IMR-90 (cell line): ENCODE results near the gene ARMC5. TPM values are rescaled to one million over a fixed set of nuclear protein-coding genes. Genes with fewer than 3 reads are reported as not detected.
A peak's percentile ranks its signal among the peaks of the same experiment; 100 is the strongest.

Source experiments
- ATAC-seq: fragments of 200-7000 bp; cut with Tn5 transposase; 2 replicates; pipeline ENCODE4 v1.9.1; 2020; ENCODE audit warnings: low read depth, mild to moderate bottlenecking, moderate library complexity
- BruUV-seq: library from RNA; stranded (reverse); fragments of 400-500 nt; replicated peaks from 2 replicates; lab custom pipeline; 2021; lab: Mats Ljungman, UMichigan
- CTCF ChIA-PET: fragments of 300-600 bp; formaldehyde crosslinking; extraction: SDS; loops from one replicate; lab custom pipeline; 2021; ENCODE audit warnings: antibody characterized with exemption; lab: Yijun Ruan, JAX
- POLR2A ChIA-PET: fragments of 300-600 bp; sonication (Branson Sonifier 250); formaldehyde crosslinking; loops from one replicate; lab custom pipeline; 2022; ENCODE audit warnings: antibody characterized with exemption; ENCODE audit not compliant: unreplicated experiment; lab: Charles Lee
- DNase-seq: peaks from one replicate; pipeline ENCODE4 v3.0.0; 2013
- H2AFZ ChIP-seq: replicated peaks from 2 replicates; pipeline ENCODE3; 2013; ENCODE audit warnings: low read length, mild to moderate bottlenecking; ENCODE audit not compliant: poor library complexity
- H2AK5ac ChIP-seq: 2 replicates; pipeline ENCODE4 v1.6.1; 2013; ENCODE audit warnings: low read depth, low read length, inconsistent platforms
- H2AK9ac ChIP-seq: replicated peaks from 2 replicates; pipeline ENCODE3; 2013; ENCODE audit warnings: mild to moderate bottlenecking, low read depth, low read length, moderate library complexity; ENCODE audit not compliant: poor library complexity
- H2BK120ac ChIP-seq: 2 replicates; pipeline ENCODE4 v1.6.1; 2013; ENCODE audit warnings: low read depth, low read length, inconsistent platforms
- H2BK15ac ChIP-seq: 3 replicates; pipeline ENCODE4 v1.6.1; 2013; ENCODE audit warnings: low read depth, low read length, inconsistent platforms
- H2BK20ac ChIP-seq: 2 replicates; pipeline ENCODE4 v1.6.1; 2013; ENCODE audit warnings: low read depth, mild to moderate bottlenecking, inconsistent platforms, low read length, moderate library complexity
- H2BK5ac ChIP-seq: 2 replicates; pipeline ENCODE4 v1.6.1; 2013; ENCODE audit warnings: mild to moderate bottlenecking, low read depth, low read length, inconsistent platforms; ENCODE audit not compliant: poor library complexity, severe bottlenecking
- H3K14ac ChIP-seq: replicated peaks from 2 replicates; pipeline ENCODE4 v1.6.1; 2013; ENCODE audit warnings: low read depth, low read length, inconsistent platforms
- H3K18ac ChIP-seq: 2 replicates; pipeline ENCODE4 v1.6.1; 2013; ENCODE audit warnings: low read depth, low read length, control low read depth
- H3K23ac ChIP-seq: 2 replicates; pipeline ENCODE4 v1.6.1; 2013; ENCODE audit warnings: low read depth, low read length, inconsistent platforms
- H3K27ac ChIP-seq: 2 replicates; pipeline ENCODE4 v1.5.1; 2013; ENCODE audit warnings: mild to moderate bottlenecking, control low read depth, low read length; ENCODE audit not compliant: insufficient read depth
- H3K27me3 ChIP-seq: 2 replicates; pipeline ENCODE4 v1.6.1; 2013; ENCODE audit warnings: low read length; ENCODE audit not compliant: control insufficient read depth, insufficient read depth
- H3K36me3 ChIP-seq: 2 replicates; pipeline ENCODE4 v1.6.1; 2013; ENCODE audit warnings: low read length, mixed read lengths; ENCODE audit not compliant: control insufficient read depth, insufficient read depth
- H3K4ac ChIP-seq: 2 replicates; pipeline ENCODE4 v1.6.1; 2013; ENCODE audit warnings: low read depth, low read length, inconsistent platforms
- H3K4me1 ChIP-seq: 2 replicates; pipeline ENCODE4 v1.6.1; 2013; ENCODE audit warnings: low read length, mixed read lengths; ENCODE audit not compliant: control insufficient read depth, insufficient read depth
- H3K4me2 ChIP-seq: 2 replicates; pipeline ENCODE4 v1.6.1; 2013; ENCODE audit warnings: low read depth, mild to moderate bottlenecking, control low read depth, low read length, moderate library complexity
- H3K4me3 ChIP-seq: 2 replicates; pipeline ENCODE4 v1.5.1; 2013; ENCODE audit warnings: low read depth, mild to moderate bottlenecking, control low read depth, low read length, moderate library complexity; ENCODE audit not compliant: insufficient read depth
- H3K56ac ChIP-seq: 2 replicates; pipeline ENCODE4 v1.6.1; 2013; ENCODE audit warnings: low read length, inconsistent platforms; ENCODE audit not compliant: insufficient read depth; ENCODE audit errors: extremely low read depth
- H3K79me1 ChIP-seq, 2 experiments: 2 replicates each; pipeline ENCODE4 v1.6.1; 2013; ENCODE audit warnings: low read length in 2 of 2, inconsistent platforms in 1 of 2, low read depth in 1 of 2
- H3K9ac ChIP-seq: 2 replicates; pipeline ENCODE4 v1.6.1; 2013; ENCODE audit warnings: low read depth, low read length, control low read depth
- H3K9me1 ChIP-seq: 2 replicates; pipeline ENCODE4 v1.6.1; 2013; ENCODE audit warnings: low read length, inconsistent platforms; ENCODE audit not compliant: insufficient read depth
- H3K9me3 ChIP-seq: 2 replicates; pipeline ENCODE4 v1.6.1; 2013; ENCODE audit warnings: low read length; ENCODE audit not compliant: control insufficient read depth, insufficient read depth
- H4K20me1 ChIP-seq: 2 replicates; pipeline ENCODE4 v1.6.1; 2013; ENCODE audit warnings: low read length, inconsistent platforms; ENCODE audit not compliant: insufficient read depth
- H4K5ac ChIP-seq: 2 replicates; pipeline ENCODE4 v1.6.1; 2013; ENCODE audit warnings: mild to moderate bottlenecking, low read depth, low read length, control low read depth
- H4K8ac ChIP-seq, 2 experiments: 2 replicates each; pipeline ENCODE4 v1.6.1; 2013; ENCODE audit warnings: low read depth in 2 of 2, low read length in 2 of 2, control low read depth in 1 of 2, inconsistent platforms in 1 of 2
- H4K91ac ChIP-seq: 2 replicates; pipeline ENCODE4 v1.6.1; 2013; ENCODE audit warnings: low read depth, low read length, inconsistent platforms; ENCODE audit not compliant: insufficient read depth
- BHLHE40 ChIP-seq: fragments of 150-350 bp; IDR thresholded peaks from 2 replicates; pipeline ENCODE4 v1.6.1; 2016; ENCODE audit warnings: mild to moderate bottlenecking, low read depth, low read length
- CEBPB ChIP-seq: IDR thresholded peaks from 2 replicates; pipeline ENCODE4 v1.6.1; 2012; ENCODE audit warnings: low read depth, low read length, improper control_type of control experiment
- CHD1 ChIP-seq: IDR thresholded peaks from 2 replicates; pipeline ENCODE4 v1.6.1; 2012; ENCODE audit warnings: low read depth, low read length, improper control_type of control experiment
- MXI1 ChIP-seq: IDR thresholded peaks from 2 replicates; pipeline ENCODE4 v1.6.1; 2012; ENCODE audit warnings: low read depth, mild to moderate bottlenecking, low read length, moderate library complexity, borderline replicate concordance
- POLR2A ChIP-seq: IDR thresholded peaks from 2 replicates; pipeline ENCODE4 v1.6.1; 2012; ENCODE audit warnings: mild to moderate bottlenecking, low read depth, low read length
- RAD21 ChIP-seq: IDR thresholded peaks from 2 replicates; pipeline ENCODE4 v1.6.1; 2012; ENCODE audit warnings: low read length, improper control_type of control experiment
- RCOR1 ChIP-seq: IDR thresholded peaks from 2 replicates; pipeline ENCODE4 v1.6.1; 2012; ENCODE audit warnings: mild to moderate bottlenecking, low read length, improper control_type of control experiment; ENCODE audit not compliant: insufficient replicate concordance
- WGBS, 2 experiments: methylation state at CpG; one replicate each; pipeline versions ENCODE4 v1.1.5 to v1.1.7; 2013; ENCODE audit warnings: missing lambda C conversion rate in 2 of 2; ENCODE audit not compliant: insufficient read length in 1 of 2; ENCODE audit errors: extremely low coverage in 2 of 2; 5-methylcytosine and 5-hydroxymethylcytosine counted together
- dilution Hi-C: fragments of 300-500 bp; cut with HindIII; formaldehyde crosslinking; loops from one replicate; pipeline ENCODE4 v1.14.3; 2018; ENCODE audit warnings: low sequenced_read_pairs; ENCODE audit not compliant: unreplicated experiment
- in situ Hi-C: fragments of 300-500 bp; cut with MboI; formaldehyde crosslinking; loops from 3 replicates; pipeline ENCODE4 v1.14.3; 2019; ENCODE audit warnings: low sequenced_read_pairs, inconsistent platforms, mixed read lengths
- intact Hi-C: fragments of 100-400 bp; cut with micrococcal nuclease; formaldehyde crosslinking; loops from 2 replicates; pipeline ENCODE4 v1.10.0; 2022
- polyA plus RNA-seq, 3 experiments: library from polyadenylated mRNA; depleted of rRNA; stranded (reverse); fragments of >200 nt; gene quantifications; 2 replicates each; pipeline ENCODE4 v1.2.3, GENCODE V29; 2012; ENCODE audit warnings: low replicate concordance in 1 of 3
- total RNA-seq: library from RNA; depleted of rRNA; stranded (reverse); fragments of >200 nt; gene quantifications from 2 replicates; pipeline ENCODE4 v1.2.3, GENCODE V29; 2012
- TF ChIP-seq, protein P1 (sequence below): conservative IDR thresholded peaks from 2 replicates; pipeline ENCODE4 v1.5.1; 2012; ENCODE audit warnings: mild to moderate bottlenecking, low read depth, low read length, improper control_type of control experiment
- TF ChIP-seq, protein P2 (sequence below): fragments of 150-350 bp; IDR thresholded peaks from 2 replicates; pipeline ENCODE4 v1.6.1; 2016; ENCODE audit warnings: low read depth, mild to moderate bottlenecking, low read length, moderate library complexity, borderline replicate concordance

The ARMC5 gene
- total and polyA plus RNA-seq, 2 of the 4 experiments (the other 2 are of a cell fraction) = 2.3 to 7.5 TPM

DNA sequence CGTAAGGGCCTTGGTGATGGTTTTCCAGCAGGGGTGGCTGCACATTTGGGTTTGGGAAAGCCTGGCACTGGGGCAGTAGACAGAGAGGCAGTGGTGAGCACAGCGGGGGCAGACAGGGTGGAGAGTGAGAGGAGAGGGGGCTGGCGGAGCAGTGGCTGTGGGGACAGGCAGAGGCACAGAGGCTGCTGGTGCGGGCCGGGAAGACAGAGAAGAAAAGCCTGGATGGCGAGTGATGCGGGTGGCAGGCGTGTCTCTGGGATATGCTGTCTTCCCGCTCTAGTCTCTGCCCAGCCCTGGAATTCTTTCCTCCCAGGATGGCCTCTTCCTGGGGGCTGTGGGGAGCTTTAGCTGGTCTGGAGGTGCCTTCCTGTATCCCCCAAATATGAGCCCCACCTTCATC lies 49.2 kb upstream of the ARMC5 start:
- H4K20me1 ChIP-seq = no peaks in the 10 kb centered on the region
- H3K9ac ChIP-seq = no peak overlapping the region
- in situ Hi-C loops = no loop called here
- peak overlapping the region; percentile 51 for H2AFZ ChIP-seq
- no peak overlapping the region for H2BK120ac ChIP-seq
- H2BK5ac ChIP-seq = no peak overlapping the region
- no peak overlapping the region for H3K18ac ChIP-seq
- no peak overlapping the region for H2AK5ac ChIP-seq
- DNase-seq (no peak), ATAC-seq (no peak)
- H3K14ac ChIP-seq = no peak overlapping the region
- H3K4me1 ChIP-seq = no peaks in the 10 kb centered on the region
- H3K36me3 ChIP-seq = no peaks in the 10 kb centered on the region
- H4K8ac ChIP-seq = no peak overlapping the region
- H3K27me3 ChIP-seq = peaks cover 15% of the 10 kb centered on the region
- no peak overlapping the region for H3K23ac ChIP-seq
- H3K27ac ChIP-seq = no peak overlapping the region
- H2BK20ac ChIP-seq = no peak overlapping the region
- BruUV-seq = no TSS peak
- H3K4ac ChIP-seq = no peak overlapping the region
- H3K56ac ChIP-seq = no peak overlapping the region
- ChIA-PET CTCF (no interaction called here), POLR2A (interaction anchor here (0.6 kb wide), 1 partner anchor 12 kb away, joined by 14 read pairs; no protein-coding TSS in a partner anchor)
- 70% methylated on average over 4 of the region's 9 CpGs; no CpG with 5 or more reads in 1 of the 2 experiments for WGBS, 2 experiments
- no peak overlapping the region for H4K91ac ChIP-seq
- H3K4me3 ChIP-seq = no peak overlapping the region
- H3K79me1 ChIP-seq = no peaks in the 10 kb centered on the region
- no peak overlapping the region for H3K4me2 ChIP-seq
- dilution Hi-C loops = no loop called here
- H2BK15ac ChIP-seq = no peak overlapping the region
- no peaks in the 10 kb centered on the region for H3K9me1 ChIP-seq
- no peaks in the 10 kb centered on the region for H3K9me3 ChIP-seq
- H4K5ac ChIP-seq = no peak overlapping the region
- intact Hi-C loops = no loop called here
- TF ChIP-seq CHD1 (no peak), MXI1 (no peak), POLR2A (no peak), CEBPB (no peak), BHLHE40 (no peak), RAD21 (no peak), RCOR1 (no peak)
- TF ChIP-seq, protein P1, sequence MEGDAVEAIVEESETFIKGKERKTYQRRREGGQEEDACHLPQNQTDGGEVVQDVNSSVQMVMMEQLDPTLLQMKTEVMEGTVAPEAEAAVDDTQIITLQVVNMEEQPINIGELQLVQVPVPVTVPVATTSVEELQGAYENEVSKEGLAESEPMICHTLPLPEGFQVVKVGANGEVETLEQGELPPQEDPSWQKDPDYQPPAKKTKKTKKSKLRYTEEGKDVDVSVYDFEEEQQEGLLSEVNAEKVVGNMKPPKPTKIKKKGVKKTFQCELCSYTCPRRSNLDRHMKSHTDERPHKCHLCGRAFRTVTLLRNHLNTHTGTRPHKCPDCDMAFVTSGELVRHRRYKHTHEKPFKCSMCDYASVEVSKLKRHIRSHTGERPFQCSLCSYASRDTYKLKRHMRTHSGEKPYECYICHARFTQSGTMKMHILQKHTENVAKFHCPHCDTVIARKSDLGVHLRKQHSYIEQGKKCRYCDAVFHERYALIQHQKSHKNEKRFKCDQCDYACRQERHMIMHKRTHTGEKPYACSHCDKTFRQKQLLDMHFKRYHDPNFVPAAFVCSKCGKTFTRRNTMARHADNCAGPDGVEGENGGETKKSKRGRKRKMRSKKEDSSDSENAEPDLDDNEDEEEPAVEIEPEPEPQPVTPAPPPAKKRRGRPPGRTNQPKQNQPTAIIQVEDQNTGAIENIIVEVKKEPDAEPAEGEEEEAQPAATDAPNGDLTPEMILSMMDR = no peak
- TF ChIP-seq, protein P2, sequence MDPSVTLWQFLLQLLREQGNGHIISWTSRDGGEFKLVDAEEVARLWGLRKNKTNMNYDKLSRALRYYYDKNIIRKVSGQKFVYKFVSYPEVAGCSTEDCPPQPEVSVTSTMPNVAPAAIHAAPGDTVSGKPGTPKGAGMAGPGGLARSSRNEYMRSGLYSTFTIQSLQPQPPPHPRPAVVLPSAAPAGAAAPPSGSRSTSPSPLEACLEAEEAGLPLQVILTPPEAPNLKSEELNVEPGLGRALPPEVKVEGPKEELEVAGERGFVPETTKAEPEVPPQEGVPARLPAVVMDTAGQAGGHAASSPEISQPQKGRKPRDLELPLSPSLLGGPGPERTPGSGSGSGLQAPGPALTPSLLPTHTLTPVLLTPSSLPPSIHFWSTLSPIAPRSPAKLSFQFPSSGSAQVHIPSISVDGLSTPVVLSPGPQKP = no peak
- H2AK9ac ChIP-seq = no peak overlapping the region
